PC-9 (cell line): Measurements from ENCODE around the gene KCNJ10. TPM values are rescaled to one million over a fixed set of nuclear protein-coding genes. Genes with fewer than 3 reads are reported as not detected.

ENCODE experiments used
- BruUV-seq: library from RNA; stranded (reverse); fragments of 400-500 nt; replicated peaks from 2 replicates; lab custom pipeline; 2021; lab: Mats Ljungman, UMichigan
- CTCF ChIA-PET: fragments of 300-600 bp; sonication (Branson Sonifier 250); formaldehyde crosslinking; loops from one replicate; lab custom pipeline; 2022; ENCODE audit warnings: antibody characterized with exemption; lab: Charles Lee
- POLR2A ChIA-PET: fragments of 300-600 bp; sonication (Branson Sonifier 250); formaldehyde crosslinking; loops from one replicate; lab custom pipeline; 2022; ENCODE audit warnings: antibody characterized with exemption; ENCODE audit not compliant: unreplicated experiment; lab: Charles Lee
- DNase-seq, 2 experiments: peaks; one replicate each; pipeline versions ENCODE4 v3.0.0 to v3.0.0-alpha.2; 2015 to 2022; ENCODE audit warnings: mixed read lengths in 1 of 2
- H2AFZ ChIP-seq: fragments of 200-600 bp; sonication (generic); 2 replicates; pipeline ENCODE4 v1.8.1; 2017; ENCODE audit warnings: antibody characterized with exemption
- H3F3A ChIP-seq: fragments of 200-600 bp; sonication (generic); 2 replicates; pipeline ENCODE4 v1.8.1; 2017; ENCODE audit warnings: antibody characterized with exemption, mild to moderate bottlenecking, low read depth; ENCODE audit not compliant: insufficient read depth
- H3K27ac ChIP-seq: fragments of 200-600 bp; sonication (generic); 2 replicates; pipeline ENCODE4 v1.6.1; 2016; ENCODE audit warnings: mixed run types
- H3K27me3 ChIP-seq: fragments of 200-600 bp; sonication (generic); 2 replicates; pipeline ENCODE4 v1.6.1; 2016; ENCODE audit warnings: low read depth, mixed run types; ENCODE audit not compliant: insufficient read depth
- H3K36me3 ChIP-seq: fragments of 200-600 bp; sonication (generic); 2 replicates; pipeline ENCODE4 v1.6.1; 2016; ENCODE audit warnings: low read depth, mixed run types
- H3K4me1 ChIP-seq: fragments of 200-600 bp; sonication (generic); replicated peaks from 2 replicates; pipeline ENCODE4 v1.6.1; 2016; ENCODE audit warnings: mixed run types; ENCODE audit not compliant: insufficient read depth
- H3K4me2 ChIP-seq: fragments of 200-600 bp; sonication (generic); 2 replicates; pipeline ENCODE4 v1.6.1; 2017; ENCODE audit warnings: mixed run types
- H3K4me3 ChIP-seq: fragments of 200-600 bp; sonication (generic); 2 replicates; pipeline ENCODE4 v1.6.1; 2016; ENCODE audit warnings: mixed run types
- H3K79me2 ChIP-seq: fragments of 200-600 bp; sonication (generic); 2 replicates; pipeline ENCODE4 v1.6.1; 2017; ENCODE audit warnings: low read depth, mixed run types
- H3K9me2 ChIP-seq: fragments of 200-600 bp; sonication (generic); 2 replicates; pipeline ENCODE4 v1.8.1; 2017; ENCODE audit warnings: mild to moderate bottlenecking; ENCODE audit not compliant: insufficient read depth
- H3K9me3 ChIP-seq: fragments of 200-600 bp; sonication (generic); 2 replicates; pipeline ENCODE4 v1.8.1; 2016; ENCODE audit warnings: low read depth; ENCODE audit not compliant: insufficient read depth
- H4K20me1 ChIP-seq: fragments of 200-600 bp; sonication (generic); 2 replicates; pipeline ENCODE4 v1.8.1; 2017; ENCODE audit not compliant: insufficient read depth
- CTCF ChIP-seq: fragments of 200-600 bp; sonication (generic); conservative IDR thresholded peaks from 2 replicates; pipeline ENCODE4 v1.6.1; 2017; ENCODE audit warnings: mixed run types, antibody characterized with exemption, mild to moderate bottlenecking, moderate library complexity
- EZH2 ChIP-seq: fragments of 200-600 bp; sonication (generic); IDR thresholded peaks from 2 replicates; pipeline ENCODE4 v1.8.0; 2017; ENCODE audit warnings: antibody characterized with exemption, low read depth
- intact Hi-C: fragments of 100-400 bp; cut with micrococcal nuclease; formaldehyde crosslinking; loops from one replicate; pipeline ENCODE4 v1.10.0; 2022; ENCODE audit not compliant: unreplicated experiment
- total RNA-seq: library from RNA; stranded (reverse); gene quantifications from 2 replicates; pipeline ENCODE4 v1.2.3, GENCODE V29; 2021

The KCNJ10 gene
- total RNA-seq, 1 experiment from 2014 or later: not detected

GRCh38 chr1:160096274-160097116 is 26.5 kb upstream of the KCNJ10 start:
- intact Hi-C loops: loop anchor here (10.0 kb wide), 1 partner anchor 192 kb away; the partner anchor contains the start of gene CFAP45
- POLR2A ChIA-PET: interaction anchor here (0.7 kb wide), 1 partner anchor 26 kb away, joined by 6 read pairs; no protein-coding TSS in a partner anchor
- H3K4me1 ChIP-seq: peaks cover 30% of the 10 kb centered on the region
- H3K79me2 ChIP-seq: no peaks in the 10 kb centered on the region; the same call in 1 of the 2 replicates
- H3K4me2 ChIP-seq: peak overlapping the region; percentile 98
- no peaks in the 10 kb centered on the region for H3K27me3 ChIP-seq
- no peaks in the 10 kb centered on the region for H4K20me1 ChIP-seq
- TF ChIP-seq CTCF (no peak), EZH2 (no peak)
- no peaks in the 10 kb centered on the region for H3K9me3 ChIP-seq
- H3K27ac ChIP-seq: no peak overlapping the region
- BruUV-seq: no TSS peak
- DNase-seq: peak; percentile 69 to 75
- CTCF ChIA-PET: interaction anchor here (0.7 to 1.9 kb wide), 3 partner anchors 97 to 195 kb away, joined by 3 to 4 read pairs (median 3); no protein-coding TSS in a partner anchor
- no peak overlapping the region for H2AFZ ChIP-seq
- no peak overlapping the region for H3K4me3 ChIP-seq
- H3F3A ChIP-seq: peaks cover 10% of the 10 kb centered on the region; the same call in 1 of the 2 replicates
- no peaks in the 10 kb centered on the region for H3K36me3 ChIP-seq
- no peaks in the 10 kb centered on the region for H3K9me2 ChIP-seq

GRCh38 chr1:160095382-160096105 is 25.6 kb upstream of the KCNJ10 start:
- no peak overlapping the region for H3K4me3 ChIP-seq
- H3K4me2 ChIP-seq: peak overlapping the region; percentile 98; the same call in 1 of the 2 replicates
- H3K4me1 ChIP-seq: peaks cover 26% of the 10 kb centered on the region
- no peaks in the 10 kb centered on the region for H4K20me1 ChIP-seq
- peaks cover 10% of the 10 kb centered on the region; the same call in 1 of the 2 replicates for H3F3A ChIP-seq
- H3K9me3 ChIP-seq: no peaks in the 10 kb centered on the region
- ChIA-PET POLR2A (interaction anchor here (0.5 kb wide), 1 partner anchor 98 kb away, joined by 6 read pairs; no protein-coding TSS in a partner anchor), CTCF (interaction anchor here (1.0 to 1.9 kb wide), 2 partner anchors 98 to 157 kb away, joined by 3 to 4 read pairs; no protein-coding TSS in a partner anchor)
- intact Hi-C loops: loop anchor here (10.0 kb wide), 1 partner anchor 191 kb away; the partner anchor contains the start of gene CFAP45
- TF ChIP-seq CTCF: no peak
- no peak for TF ChIP-seq EZH2
- H3K27ac ChIP-seq: no peak overlapping the region
- no peaks in the 10 kb centered on the region for H3K36me3 ChIP-seq
- BruUV-seq: no TSS peak
- H3K9me2 ChIP-seq: no peaks in the 10 kb centered on the region
- DNase-seq: no peak
- no peak overlapping the region for H2AFZ ChIP-seq
- no peaks in the 10 kb centered on the region; the same call in 1 of the 2 replicates for H3K79me2 ChIP-seq
- no peaks in the 10 kb centered on the region for H3K27me3 ChIP-seq

GRCh38 chr1:160094806-160095205 is 24.8 kb upstream of the KCNJ10 start:
- CTCF ChIA-PET: no interaction called here
- Histone ChIP-seq H3K4me1 (peaks cover 26% of the 10 kb centered on the region), H3K9me2 (no peaks in the 10 kb centered on the region), H4K20me1 (no peaks in the 10 kb centered on the region), H3K27ac (no peak overlapping the region), H3F3A (peaks cover 7% of the 10 kb centered on the region; the same call in 1 of the 2 replicates), H3K27me3 (no peaks in the 10 kb centered on the region), H3K36me3 (no peaks in the 10 kb centered on the region), H3K4me3 (no peak overlapping the region), H3K4me2 (no peak overlapping the region), H2AFZ (no peak overlapping the region), H3K9me3 (no peaks in the 10 kb centered on the region), H3K79me2 (no peaks in the 10 kb centered on the region; the same call in 1 of the 2 replicates)
- POLR2A ChIA-PET: no interaction called here
- no peak for DNase-seq
- no TSS peak for BruUV-seq
- TF ChIP-seq CTCF: no peak
- no peak for TF ChIP-seq EZH2
- intact Hi-C loops: loop anchor here (10.0 kb wide), 1 partner anchor 190 kb away; the partner anchor contains the start of gene CFAP45
